Stomach (tissue), 9 donors: ENCODE measurements around the gene DDX56. TPM values are rescaled to one million over a fixed set of nuclear protein-coding genes. Genes with fewer than 3 reads are reported as not detected.

ENCODE experiments used
- DNase-seq, 2 donors: peaks; one replicate each; pipeline versions ENCODE4 v3.0.0 to v3.0.0-alpha.2; 2013 to 2019
- H3K27ac ChIP-seq, 5 donors: fragments of 200-600 bp in 4 of 5; sonication (generic) in 4 of 5; one replicate each; pipeline ENCODE4 v1.5.1; 2013 to 2019; ENCODE audit warnings: mild to moderate bottlenecking in 1 of 5, moderate library complexity in 1 of 5
- H3K27me3 ChIP-seq, 3 donors: fragments of 200-600 bp; sonication (generic); one replicate each; pipeline ENCODE4 v1.5.1; 2017 to 2019; ENCODE audit warnings: mixed run types in 1 of 3
- H3K36me3 ChIP-seq, 4 donors: fragments of 200-600 bp; sonication (generic); 1 replicate in 3 of 4; 2 replicates in 1 of 4; pipeline ENCODE4 v1.5.1; 2016 to 2019
- H3K4me1 ChIP-seq, 4 donors: fragments of 200-600 bp; sonication (generic); one replicate each; pipeline ENCODE4 v1.5.1; 2016 to 2019
- H3K4me3 ChIP-seq, 4 donors: fragments of 200-600 bp; sonication (generic) in 3 of 4; one replicate each; pipeline ENCODE4 v1.5.1; 2016 to 2019; ENCODE audit warnings: mild to moderate bottlenecking in 1 of 4
- H3K9me3 ChIP-seq, 4 donors: fragments of 200-600 bp; sonication (generic); one replicate each; pipeline ENCODE4 v1.5.1; 2016 to 2019
- EP300 ChIP-seq: sonication (generic); formaldehyde crosslinking; IDR thresholded peaks from one replicate; pipeline ENCODE4 v1.6.1; 2017; ENCODE audit warnings: antibody characterized with exemption
- POLR2A ChIP-seq, 4 donors: fragments of 450-650 bp; IDR thresholded peaks; one replicate each; pipeline ENCODE4 v1.6.1; 2016; ENCODE audit warnings: antibody characterized with exemption in 4 of 4, control low read depth in 2 of 4, mild to moderate bottlenecking in 1 of 4, moderate library complexity in 1 of 4
- POLR2AphosphoS5 ChIP-seq, 3 donors: sonication (generic); formaldehyde crosslinking; IDR thresholded peaks; one replicate each; pipeline ENCODE4 v1.6.1; 2016; ENCODE audit warnings: antibody characterized with exemption in 3 of 3
- whole genome bisulfite sequencing, 5 donors: extraction: QIAGEN DNeasy Blood & Tissue Kit in 3 of 5; methylation state at CpG; one replicate each; pipeline versions ENCODE4 v1.1.5 to v1.1.7; 2013 to 2018; 5-methylcytosine and 5-hydroxymethylcytosine counted together
- intact Hi-C: fragments of 100-400 bp; cut with DNase I; formaldehyde crosslinking; loops from one replicate; pipeline ENCODE4 v1.15.1; 2023; ENCODE audit warnings: low total_unique reads
- polyA plus RNA-seq, 3 donors: library from polyadenylated mRNA; stranded (reverse); fragments of 200-250 nt; gene quantifications; one replicate each; pipeline ENCODE4 v1.2.3, GENCODE V29; 2013
- total RNA-seq, 5 donors: library from RNA; depleted of rRNA; stranded (reverse); fragments of >200 nt; gene quantifications; one replicate each; pipeline versions ENCODE4 v1.1.0 to v1.2.3, GENCODE V29; 2014 to 2016
- TF ChIP-seq, protein P1 (sequence below), 7 experiments: fragments of 450-650 bp in 4 of 7; fragments of 200-600 bp in 3 of 7; sonication (generic) in 3 of 7; IDR thresholded peaks; one replicate each; pipeline ENCODE4 v1.5.1; 2016 to 2019; ENCODE audit warnings: antibody characterized with exemption in 7 of 7, control low read depth in 2 of 7, mild to moderate bottlenecking in 1 of 7
- donor health status: healthy with polysubstance abuse.
- donor health status: Bipolar disorder and iron deficiency.
- donor health status: healthy.

DDX56 gene
- total and polyA plus RNA-seq, 8 donors, result 35.6 to 98.7 (median 55.2) TPM

GRCh38 chr7:44595934-44596635, 22.4 kb upstream of the DDX56 start:
- Histone ChIP-seq H3K27ac (no peak overlapping the region), H3K36me3 (no peaks in the 10 kb centered on the region), H3K9me3 (no peaks in the 10 kb centered on the region), H3K4me3 (no peak overlapping the region), H3K27me3 (no peaks in the 10 kb centered on the region), H3K4me1 (no peaks in the 10 kb centered on the region)
- no peak for DNase-seq
- 68 to 77% (median 74%) methylated on average over 5 of the region's 5 CpGs for WGBS, 5 donors
- intact Hi-C loops, result loop anchor here (10.0 kb wide), 1 partner anchor 259 kb away; no protein-coding TSS in a partner anchor
- TF ChIP-seq POLR2A (IDR thresholded peaks at IDR 0.05), result no peak
- no peak for TF ChIP-seq EP300
- no peak for TF ChIP-seq POLR2AphosphoS5 (IDR thresholded peaks at IDR 0.05)
- TF ChIP-seq, protein P1, sequence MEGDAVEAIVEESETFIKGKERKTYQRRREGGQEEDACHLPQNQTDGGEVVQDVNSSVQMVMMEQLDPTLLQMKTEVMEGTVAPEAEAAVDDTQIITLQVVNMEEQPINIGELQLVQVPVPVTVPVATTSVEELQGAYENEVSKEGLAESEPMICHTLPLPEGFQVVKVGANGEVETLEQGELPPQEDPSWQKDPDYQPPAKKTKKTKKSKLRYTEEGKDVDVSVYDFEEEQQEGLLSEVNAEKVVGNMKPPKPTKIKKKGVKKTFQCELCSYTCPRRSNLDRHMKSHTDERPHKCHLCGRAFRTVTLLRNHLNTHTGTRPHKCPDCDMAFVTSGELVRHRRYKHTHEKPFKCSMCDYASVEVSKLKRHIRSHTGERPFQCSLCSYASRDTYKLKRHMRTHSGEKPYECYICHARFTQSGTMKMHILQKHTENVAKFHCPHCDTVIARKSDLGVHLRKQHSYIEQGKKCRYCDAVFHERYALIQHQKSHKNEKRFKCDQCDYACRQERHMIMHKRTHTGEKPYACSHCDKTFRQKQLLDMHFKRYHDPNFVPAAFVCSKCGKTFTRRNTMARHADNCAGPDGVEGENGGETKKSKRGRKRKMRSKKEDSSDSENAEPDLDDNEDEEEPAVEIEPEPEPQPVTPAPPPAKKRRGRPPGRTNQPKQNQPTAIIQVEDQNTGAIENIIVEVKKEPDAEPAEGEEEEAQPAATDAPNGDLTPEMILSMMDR (IDR thresholded peaks at IDR 0.05), result no peak

DNA sequence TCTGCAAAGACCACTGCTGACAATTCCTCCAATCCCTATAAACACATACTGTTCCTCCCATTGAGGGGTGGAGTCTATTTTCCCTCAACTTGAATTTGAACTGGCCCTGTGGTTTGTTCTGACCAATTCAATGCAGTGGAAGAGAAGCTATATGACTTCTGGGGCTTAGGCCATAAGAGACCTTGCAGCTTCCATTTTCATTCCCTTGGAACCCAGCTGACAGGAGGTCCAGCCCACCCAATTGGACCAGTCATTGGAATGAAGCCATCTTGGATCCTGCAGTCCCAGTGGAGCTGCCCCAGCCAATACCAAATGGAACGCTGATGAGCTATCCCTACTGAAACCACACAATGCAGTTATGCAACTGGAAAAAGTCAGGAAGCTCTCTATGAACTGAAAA, 17.2 kb upstream of the DDX56 start:
- Histone ChIP-seq H3K4me3 (no peak overlapping the region), H3K4me1 (peaks cover 0 to 6% (median 6%) of the 10 kb centered on the region in 4 donors), H3K27me3 (no peaks in the 10 kb centered on the region), H3K36me3 (no peaks in the 10 kb centered on the region), H3K9me3 (no peaks in the 10 kb centered on the region), H3K27ac (no peak overlapping the region)
- TF ChIP-seq POLR2AphosphoS5 (IDR thresholded peaks at IDR 0.05) (no peak), EP300 (no peak), POLR2A (IDR thresholded peaks at IDR 0.05) (no peak)
- TF ChIP-seq, protein P1 (IDR thresholded peaks at IDR 0.05), result no peak
- no peak for DNase-seq
- 88 to 96% (median 93%) methylated on average over 1 of the region's 1 CpG for WGBS, 5 donors
- intact Hi-C loops, result loop anchor here (5.0 to 10.0 kb wide), 2 partner anchors 264 to 326 kb away; no protein-coding TSS in a partner anchor

GRCh38 chr7:44587843-44588711, 14.4 kb upstream of the DDX56 start:
- no peak overlapping the region for H3K27ac ChIP-seq
- DNase-seq, result peak; percentile 54 to 84
- H3K36me3 ChIP-seq, result no peaks in the 10 kb centered on the region
- no peaks in the 10 kb centered on the region for H3K9me3 ChIP-seq
- H3K27me3 ChIP-seq, result no peaks in the 10 kb centered on the region
- H3K4me1 ChIP-seq, result peaks cover 0 to 9% (median 8%) of the 10 kb centered on the region in 4 donors
- intact Hi-C loops, result no loop called here
- H3K4me3 ChIP-seq, result no peak overlapping the region
- no peak for TF ChIP-seq POLR2AphosphoS5 (IDR thresholded peaks at IDR 0.05)
- TF ChIP-seq EP300, result no peak
- TF ChIP-seq, protein P1 (IDR thresholded peaks at IDR 0.05), result peak in 5 of 7 experiments; percentile 15 to 72 (median 41)
- 10 to 19% (median 13%) methylated on average over 6 of the region's 6 CpGs for WGBS, 5 donors

DNA sequence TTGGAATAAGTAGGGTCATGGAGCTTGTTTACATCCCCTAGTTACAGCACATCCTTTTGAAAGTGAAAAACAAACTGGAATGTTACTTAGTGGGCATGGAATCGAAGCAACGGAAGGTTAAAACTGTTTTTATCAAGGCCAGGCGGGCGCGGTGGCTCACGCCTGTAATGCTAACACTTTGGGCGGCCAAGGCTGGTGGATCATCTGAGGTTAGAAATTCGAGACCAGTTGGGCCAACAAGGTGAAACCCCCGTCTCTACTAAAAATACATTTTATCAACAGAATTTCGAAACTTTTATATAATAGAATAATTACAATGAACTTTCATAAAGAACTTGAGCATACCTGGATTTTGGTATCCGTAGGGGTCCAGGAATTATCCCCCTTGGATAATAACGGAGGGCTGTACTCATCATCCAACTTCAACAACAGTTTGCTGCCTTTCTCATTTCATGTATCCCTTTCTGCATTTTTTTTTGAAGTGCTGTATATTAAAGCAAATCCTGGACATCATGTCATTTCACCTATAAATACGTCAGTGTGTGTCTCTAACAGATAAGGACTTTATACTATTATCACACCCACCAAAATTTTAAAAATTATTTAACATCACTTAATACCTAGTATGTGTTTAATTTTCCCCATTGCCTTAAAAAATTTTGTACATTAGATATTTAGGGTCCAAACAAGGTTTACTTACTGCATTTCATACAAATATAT, 9.6 kb upstream of the DDX56 start:
- intact Hi-C loops, result no loop called here

More for the DNA sequence above, 9.6 kb upstream of the DDX56 start:
- no peaks in the 10 kb centered on the region for H3K27me3 ChIP-seq
- WGBS, 5 donors, result 58 to 80% (median 78%) methylated on average over 13 of the region's 13 CpGs
- no peak for TF ChIP-seq POLR2A (IDR thresholded peaks at IDR 0.05)
- TF ChIP-seq, protein P1 (IDR thresholded peaks at IDR 0.05), result no peak
- no peak for TF ChIP-seq POLR2AphosphoS5 (IDR thresholded peaks at IDR 0.05)
- no peak for TF ChIP-seq EP300
- peak overlapping the region; percentile 85 to 99 (median 97) for H3K27ac ChIP-seq
- DNase-seq, result no peak
- peak overlapping the region; percentile 73 to 91 (median 86) for H3K4me3 ChIP-seq
- H3K9me3 ChIP-seq, result no peaks in the 10 kb centered on the region
- peaks cover 13 to 40% (median 36%) of the 10 kb centered on the region in 4 donors for H3K4me1 ChIP-seq
- peaks cover 18 to 29% (median 23%) of the 10 kb centered on the region in 4 donors for H3K36me3 ChIP-seq
